Esophagus muscularis mucosa (tissue), 4 donors: ENCODE measurements around the gene NCAN. TPM values are rescaled to one million over a fixed set of nuclear protein-coding genes. Genes with fewer than 3 reads are reported as not detected.
"Not testable (repeated sequence)": the region's sequence is repeated elsewhere in the genome, so short reads cannot be mapped to it uniquely, and the experiment has no call there.

Experiments
- DNase-seq: peaks from one replicate; pipeline ENCODE4 v3.0.0-alpha.2; 2017; ENCODE audit errors: extremely low spot score
- H3K27ac ChIP-seq, 4 donors: fragments of 200-600 bp; sonication (generic); replicated peaks in 1 of 4; 1 replicate in 3 of 4; 2 replicates in 1 of 4; pipeline ENCODE4 v1.5.1; 2016 to 2019; ENCODE audit warnings: mild to moderate bottlenecking in 1 of 4
- H3K27me3 ChIP-seq, 4 donors: fragments of 200-600 bp; sonication (generic); one replicate each; pipeline versions ENCODE4 v1.5.1 to v1.6.0; 2016 to 2019
- H3K36me3 ChIP-seq, 4 donors: fragments of 200-600 bp; sonication (generic); one replicate each; pipeline ENCODE4 v1.5.1; 2016 to 2019
- H3K4me1 ChIP-seq, 4 donors: fragments of 200-600 bp; sonication (generic); one replicate each; pipeline ENCODE4 v1.5.1; 2016 to 2019
- H3K4me3 ChIP-seq, 4 donors: fragments of 200-600 bp; sonication (generic); 1 replicate in 2 of 4; 2 replicates in 2 of 4; pipeline ENCODE4 v1.5.1; 2016 to 2019; ENCODE audit warnings: mild to moderate bottlenecking in 4 of 4, moderate library complexity in 1 of 4
- H3K9me3 ChIP-seq, 4 donors: fragments of 200-600 bp; sonication (generic); 1 replicate in 3 of 4; 2 replicates in 1 of 4; pipeline ENCODE4 v1.5.1; 2016 to 2019
- CTCF ChIP-seq, 3 experiments: fragments of 200-600 bp in 2 of 3; fragments of 450-650 bp in 1 of 3; sonication (generic) in 2 of 3; IDR thresholded peaks; one replicate each; pipeline ENCODE4 v1.5.1; 2017 to 2019; ENCODE audit warnings: antibody characterized with exemption in 3 of 3, mild to moderate bottlenecking in 2 of 3, moderate library complexity in 1 of 3
- EP300 ChIP-seq: sonication (generic); formaldehyde crosslinking; IDR thresholded peaks from one replicate; pipeline ENCODE4 v1.6.1; 2017; ENCODE audit warnings: antibody characterized with exemption
- POLR2A ChIP-seq: fragments of 450-650 bp; IDR thresholded peaks from one replicate; pipeline ENCODE4 v1.6.1; 2017; ENCODE audit warnings: antibody characterized with exemption, moderate library complexity, mild to moderate bottlenecking, low read depth
- POLR2AphosphoS5 ChIP-seq, 2 donors: sonication (generic); formaldehyde crosslinking; IDR thresholded peaks; one replicate each; pipeline ENCODE4 v1.6.1; 2017; ENCODE audit warnings: antibody characterized with exemption in 2 of 2
- WGBS: methylation state at CpG from one replicate; pipeline ENCODE4 v1.1.5; 2018; 5-methylcytosine and 5-hydroxymethylcytosine counted together
- intact Hi-C: fragments of 100-400 bp; cut with DNase I; formaldehyde crosslinking; loops from one replicate; pipeline ENCODE4 v1.15.1; 2023
- total RNA-seq, 4 donors: library from RNA; depleted of rRNA; stranded (reverse); fragments of >200 nt; gene quantifications; one replicate each; pipeline versions ENCODE4 v1.1.0 to v1.2.1, GENCODE V29; 2016

The NCAN gene
- total RNA-seq, 4 donors from 2014 or later: 0.17 TPM; not detected in 3

- intact Hi-C loops: no loop called here
- no peak for DNase-seq
- TF ChIP-seq POLR2A (no peak), POLR2AphosphoS5 (IDR thresholded peaks at IDR 0.05) (no peak), EP300 (no peak), CTCF (IDR thresholded peaks at IDR 0.05) (no peak)
- WGBS: 88% methylated on average over 8 of the region's 9 CpGs
- Histone ChIP-seq H3K36me3 (no peaks in the 10 kb centered on the region), H3K9me3 (peaks cover 0 to 10% (median 7%) of the 10 kb centered on the region in 4 donors), H3K4me1 (no peaks in the 10 kb centered on the region), H3K27ac (no peak overlapping the region), H3K4me3 (no peak overlapping the region), H3K27me3 (peaks cover 0 to 53% (median 5%) of the 10 kb centered on the region in 4 donors)
Observed at GRCh38 chr19:19240476-19240875, 28.7 kb downstream of the NCAN start.

DNA sequence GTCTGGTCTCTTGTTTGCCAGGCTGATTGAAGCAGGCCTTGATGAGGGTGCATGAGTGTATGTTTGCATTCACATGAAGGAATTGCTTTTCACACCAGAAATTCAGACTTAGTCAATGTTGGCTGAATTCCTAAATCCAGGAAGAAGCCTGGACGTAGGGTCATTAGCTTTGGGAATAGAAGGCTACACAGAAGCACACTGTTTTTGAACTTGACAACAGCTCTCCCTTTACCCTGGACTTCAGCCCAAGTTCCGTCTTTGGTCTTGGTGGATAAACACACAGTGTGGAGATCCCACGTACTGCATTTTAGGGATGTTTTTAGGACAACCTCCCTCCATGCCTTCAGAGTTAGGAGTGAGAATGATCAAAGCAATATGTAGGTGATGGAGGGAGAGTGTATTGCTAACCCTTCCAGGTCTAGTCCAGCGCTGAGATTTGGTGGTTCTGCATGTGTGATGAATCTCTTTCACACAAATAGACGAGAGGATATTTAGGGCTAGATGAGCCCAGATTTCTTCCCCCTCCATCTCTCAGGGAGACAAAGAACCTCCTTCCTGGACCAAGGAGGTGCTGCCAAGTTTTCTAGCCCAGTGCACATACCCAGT, 38.5 kb downstream of the NCAN start:
- Histone ChIP-seq H3K36me3 (no peaks in the 10 kb centered on the region), H3K4me3 (no peak overlapping the region), H3K9me3 (no peaks in the 10 kb centered on the region), H3K27me3 (peaks cover 0 to 62% (median 3%) of the 10 kb centered on the region in 4 donors), H3K4me1 (no peaks in the 10 kb centered on the region), H3K27ac (no peak overlapping the region)
- 39% methylated on average over 5 of the region's 5 CpGs for WGBS
- TF ChIP-seq POLR2A (no peak), POLR2AphosphoS5 (IDR thresholded peaks at IDR 0.05) (no peak), EP300 (no peak), CTCF (IDR thresholded peaks at IDR 0.05) (no peak)
- intact Hi-C loops: no loop called here
- DNase-seq: no peak

GRCh38 chr19:19253409-19253808, 41.7 kb downstream of the NCAN start:
- H3K4me3 ChIP-seq, H3K27ac ChIP-seq, intact Hi-C loops, DNase-seq, H3K4me1 ChIP-seq, H3K9me3 ChIP-seq, H3K36me3 ChIP-seq: not testable (repeated sequence)
- peaks cover 0 to 91% (median 6%) of the 10 kb centered on the region in 4 donors for H3K27me3 ChIP-seq
- WGBS: 83% methylated on average over 6 of the region's 6 CpGs

DNA sequence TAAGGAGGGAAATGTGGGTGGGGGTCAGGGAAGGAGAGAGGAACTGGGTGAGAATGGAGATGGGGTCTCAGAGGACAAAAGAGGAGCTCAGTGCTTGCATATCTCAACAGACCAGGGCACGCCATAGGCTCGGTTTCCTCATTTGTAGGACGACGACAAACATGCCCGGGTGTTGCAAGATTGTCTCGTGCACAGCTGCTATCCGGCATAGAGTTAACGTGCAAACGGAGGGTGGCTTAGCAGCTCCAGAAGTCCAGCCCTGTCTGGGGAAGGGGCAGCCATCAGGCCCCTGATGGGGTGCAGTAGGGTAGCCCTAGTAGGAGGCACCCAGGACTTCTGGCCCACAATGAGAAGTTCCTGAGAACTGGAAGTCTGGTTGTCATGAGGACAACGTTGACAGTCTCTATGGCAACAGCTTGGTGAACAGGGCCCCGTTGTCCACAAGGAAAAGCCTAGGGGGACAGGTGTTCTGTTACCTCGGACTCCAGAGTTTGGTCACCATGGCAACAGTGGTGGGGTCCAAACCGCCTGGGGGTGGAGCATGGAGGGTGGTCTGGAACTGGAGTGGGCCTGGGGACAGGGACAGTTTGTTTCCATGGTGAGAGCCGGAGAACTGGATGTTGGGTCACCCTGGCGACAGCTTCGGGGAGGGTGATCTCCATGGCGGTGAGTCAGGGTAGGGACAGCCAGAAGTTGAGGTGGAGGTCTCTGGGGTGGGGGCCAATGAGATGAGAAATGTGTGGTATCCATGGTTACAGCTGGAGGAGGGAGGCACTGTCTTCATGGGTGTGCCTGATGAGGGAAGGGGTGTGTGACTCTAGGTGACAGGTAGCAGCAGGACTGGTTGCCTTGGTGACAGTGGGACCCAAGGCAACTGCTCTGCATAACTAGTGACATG, 44.6 kb downstream of the NCAN start:
- Histone ChIP-seq H3K36me3 (no peaks in the 10 kb centered on the region), H3K4me1 (peaks cover 4 to 5% (median 5%) of the 10 kb centered on the region in 4 donors), H3K4me3 (no peak overlapping the region), H3K27me3 (peaks cover 0 to 94% (median 8%) of the 10 kb centered on the region in 4 donors), H3K27ac (no peak overlapping the region), H3K9me3 (no peaks in the 10 kb centered on the region)
- WGBS: 58% methylated on average over 16 of the region's 17 CpGs
- intact Hi-C loops: no loop called here
- TF ChIP-seq CTCF (IDR thresholded peaks at IDR 0.05) (no peak), POLR2A (no peak), POLR2AphosphoS5 (IDR thresholded peaks at IDR 0.05) (no peak), EP300 (no peak)
- DNase-seq: no peak

DNA sequence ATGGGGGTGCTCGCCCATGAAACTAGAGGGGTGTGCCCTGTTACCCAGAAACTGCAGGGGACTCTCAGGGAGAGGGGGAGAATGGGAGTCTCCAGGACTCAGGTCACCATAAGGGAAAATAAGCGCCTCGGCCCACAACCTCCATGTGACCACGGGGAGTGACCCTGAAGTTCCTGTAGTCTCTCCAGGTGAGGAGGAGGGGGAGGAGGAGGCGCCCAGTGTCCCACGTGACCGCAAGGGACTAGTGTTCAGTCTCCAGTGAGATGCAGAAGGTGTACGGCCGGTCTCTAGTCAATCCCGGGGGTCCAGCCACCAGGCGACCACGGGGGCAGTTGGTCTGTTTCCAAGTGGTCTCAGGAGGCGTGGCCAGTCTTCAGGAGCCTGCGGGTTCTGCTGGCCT, 45.4 kb downstream of the NCAN start:
- TF ChIP-seq POLR2AphosphoS5 (IDR thresholded peaks at IDR 0.05): no peak
- no peak for TF ChIP-seq EP300
- TF ChIP-seq POLR2A: no peak
- no peak for TF ChIP-seq CTCF (IDR thresholded peaks at IDR 0.05)
- no peaks in the 10 kb centered on the region for H3K36me3 ChIP-seq
- H3K9me3 ChIP-seq: no peaks in the 10 kb centered on the region
- no peak overlapping the region for H3K4me3 ChIP-seq
- DNase-seq: no peak
- 65% methylated on average over 13 of the region's 14 CpGs for WGBS
- H3K27me3 ChIP-seq: peaks cover 0 to 95% (median 12%) of the 10 kb centered on the region in 4 donors
- H3K27ac ChIP-seq: no peak overlapping the region
- peaks cover 8 to 11% (median 11%) of the 10 kb centered on the region in 4 donors for H3K4me1 ChIP-seq
- intact Hi-C loops: no loop called here
